Measurements from ENCODE around the gene TEX47. TPM values are rescaled to one million over a fixed set of nuclear protein-coding genes. Genes with fewer than 3 reads are reported as not detected.

Gene TEX47
- total RNA-seq, 1 experiment from 2014 or later, result not detected

DNA sequence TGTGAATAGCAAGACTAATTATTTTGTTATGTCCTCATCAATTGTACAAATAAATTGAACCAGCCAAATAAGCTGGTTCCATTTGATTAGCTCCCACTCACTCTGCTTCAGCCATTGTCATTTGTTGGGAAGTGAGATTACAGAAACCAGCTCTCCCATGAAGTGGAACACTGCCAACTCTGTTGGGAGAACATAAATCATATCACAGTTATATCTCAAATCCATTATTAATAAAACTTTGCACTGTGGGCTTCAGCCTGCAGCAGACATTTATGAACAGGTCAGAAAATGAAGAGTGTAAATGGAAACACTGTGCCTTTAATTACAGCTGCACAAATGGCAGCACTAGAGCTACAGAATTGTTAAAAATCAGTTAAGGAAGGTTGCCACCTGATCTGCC is 46.7 kb upstream of the TEX47 start:
- Mint-ChIP-seq H3K9me3 (no peaks in the 10 kb centered on the region), H3K36me3 (no peaks in the 10 kb centered on the region), H3K4me1 (no peaks in the 10 kb centered on the region), H3K27ac (no peak overlapping the region), H3K27me3 (ENCODE audit: low read depth) (no peaks in the 10 kb centered on the region), H3K4me3 (no peak overlapping the region)
- ChIA-PET POLR2A (no interaction called here), CTCF (no interaction called here)
- TF ChIP-seq, protein P1, sequence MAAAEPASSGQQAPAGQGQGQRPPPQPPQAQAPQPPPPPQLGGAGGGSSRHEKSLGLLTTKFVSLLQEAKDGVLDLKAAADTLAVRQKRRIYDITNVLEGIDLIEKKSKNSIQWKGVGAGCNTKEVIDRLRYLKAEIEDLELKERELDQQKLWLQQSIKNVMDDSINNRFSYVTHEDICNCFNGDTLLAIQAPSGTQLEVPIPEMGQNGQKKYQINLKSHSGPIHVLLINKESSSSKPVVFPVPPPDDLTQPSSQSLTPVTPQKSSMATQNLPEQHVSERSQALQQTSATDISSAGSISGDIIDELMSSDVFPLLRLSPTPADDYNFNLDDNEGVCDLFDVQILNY (CRISPR knock-in tag; IDR thresholded peaks at IDR 0.05), result no peak
- no peak for TF ChIP-seq ATF1 (CRISPR knock-in tag; IDR thresholded peaks at IDR 0.05)
- no peak for TF ChIP-seq FOXP1 (CRISPR knock-in tag; IDR thresholded peaks at IDR 0.05; ENCODE audit: borderline replicate concordance)
- no peak for TF ChIP-seq ZNF138 (CRISPR knock-in tag; conservative IDR thresholded peaks at IDR 0.05)
- no peak for TF ChIP-seq RELA (CRISPR knock-in tag; IDR thresholded peaks at IDR 0.05; ENCODE audit: borderline replicate concordance)
- TF ChIP-seq, protein P2, sequence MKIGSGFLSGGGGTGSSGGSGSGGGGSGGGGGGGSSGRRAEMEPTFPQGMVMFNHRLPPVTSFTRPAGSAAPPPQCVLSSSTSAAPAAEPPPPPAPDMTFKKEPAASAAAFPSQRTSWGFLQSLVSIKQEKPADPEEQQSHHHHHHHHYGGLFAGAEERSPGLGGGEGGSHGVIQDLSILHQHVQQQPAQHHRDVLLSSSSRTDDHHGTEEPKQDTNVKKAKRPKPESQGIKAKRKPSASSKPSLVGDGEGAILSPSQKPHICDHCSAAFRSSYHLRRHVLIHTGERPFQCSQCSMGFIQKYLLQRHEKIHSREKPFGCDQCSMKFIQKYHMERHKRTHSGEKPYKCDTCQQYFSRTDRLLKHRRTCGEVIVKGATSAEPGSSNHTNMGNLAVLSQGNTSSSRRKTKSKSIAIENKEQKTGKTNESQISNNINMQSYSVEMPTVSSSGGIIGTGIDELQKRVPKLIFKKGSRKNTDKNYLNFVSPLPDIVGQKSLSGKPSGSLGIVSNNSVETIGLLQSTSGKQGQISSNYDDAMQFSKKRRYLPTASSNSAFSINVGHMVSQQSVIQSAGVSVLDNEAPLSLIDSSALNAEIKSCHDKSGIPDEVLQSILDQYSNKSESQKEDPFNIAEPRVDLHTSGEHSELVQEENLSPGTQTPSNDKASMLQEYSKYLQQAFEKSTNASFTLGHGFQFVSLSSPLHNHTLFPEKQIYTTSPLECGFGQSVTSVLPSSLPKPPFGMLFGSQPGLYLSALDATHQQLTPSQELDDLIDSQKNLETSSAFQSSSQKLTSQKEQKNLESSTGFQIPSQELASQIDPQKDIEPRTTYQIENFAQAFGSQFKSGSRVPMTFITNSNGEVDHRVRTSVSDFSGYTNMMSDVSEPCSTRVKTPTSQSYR (CRISPR knock-in tag; IDR thresholded peaks at IDR 0.05), result no peak
- DNase-seq (ENCODE audit: low spot score) (no peak), ATAC-seq (no peak)

- CTCF ChIA-PET, result interaction anchor here (0.6 to 2.2 kb wide), 17 partner anchors 8 to 945 kb away, joined by 3 to 21 read pairs (median 4); partner anchors contain the start of gene ZNF804B
- Mint-ChIP-seq H3K9me3 (no peaks in the 10 kb centered on the region), H3K36me3 (no peaks in the 10 kb centered on the region)
Observed at GRCh38 chr7:88835147-88835728, 39.7 kb upstream of the TEX47 start.

GRCh38 chr7:88826222-88826621 is 30.7 kb upstream of the TEX47 start:
- Mint-ChIP-seq H3K27me3 (ENCODE audit: low read depth) (no peaks in the 10 kb centered on the region), H3K9me3 (peaks cover 14% of the 10 kb centered on the region), H3K36me3 (no peaks in the 10 kb centered on the region; the same call in 1 of the 2 replicates), H3K4me1 (no peaks in the 10 kb centered on the region), H3K4me3 (no peak overlapping the region), H3K27ac (no peak overlapping the region)
- no peak for DNase-seq (ENCODE audit: low spot score)
- ATAC-seq, result no peak
- CTCF ChIA-PET, result no interaction called here
- TF ChIP-seq TP53 (CRISPR knock-in tag; IDR thresholded peaks at IDR 0.05) (no peak), ZNF263 (CRISPR knock-in tag; IDR thresholded peaks at IDR 0.05; ENCODE audit: low read depth) (no peak), JAZF1 (CRISPR knock-in tag; IDR thresholded peaks at IDR 0.05) (no peak), ZNF423 (CRISPR knock-in tag; IDR thresholded peaks at IDR 0.05) (no peak), PRRX2 (CRISPR knock-in tag; IDR thresholded peaks at IDR 0.05) (no peak), RELA (CRISPR knock-in tag; IDR thresholded peaks at IDR 0.05; ENCODE audit: borderline replicate concordance) (no peak)
- TF ChIP-seq, protein P3, sequence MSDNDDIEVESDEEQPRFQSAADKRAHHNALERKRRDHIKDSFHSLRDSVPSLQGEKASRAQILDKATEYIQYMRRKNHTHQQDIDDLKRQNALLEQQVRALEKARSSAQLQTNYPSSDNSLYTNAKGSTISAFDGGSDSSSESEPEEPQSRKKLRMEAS (CRISPR knock-in tag; IDR thresholded peaks at IDR 0.05), result no peak
- TF ChIP-seq, protein P2 (CRISPR knock-in tag; IDR thresholded peaks at IDR 0.05), result no peak
- TF ChIP-seq, protein P4, sequence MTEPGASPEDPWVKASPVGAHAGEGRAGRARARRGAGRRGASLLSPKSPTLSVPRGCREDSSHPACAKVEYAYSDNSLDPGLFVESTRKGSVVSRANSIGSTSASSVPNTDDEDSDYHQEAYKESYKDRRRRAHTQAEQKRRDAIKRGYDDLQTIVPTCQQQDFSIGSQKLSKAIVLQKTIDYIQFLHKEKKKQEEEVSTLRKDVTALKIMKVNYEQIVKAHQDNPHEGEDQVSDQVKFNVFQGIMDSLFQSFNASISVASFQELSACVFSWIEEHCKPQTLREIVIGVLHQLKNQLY (CRISPR knock-in tag; IDR thresholded peaks at IDR 0.05), result no peak
- TF ChIP-seq, protein P5, sequence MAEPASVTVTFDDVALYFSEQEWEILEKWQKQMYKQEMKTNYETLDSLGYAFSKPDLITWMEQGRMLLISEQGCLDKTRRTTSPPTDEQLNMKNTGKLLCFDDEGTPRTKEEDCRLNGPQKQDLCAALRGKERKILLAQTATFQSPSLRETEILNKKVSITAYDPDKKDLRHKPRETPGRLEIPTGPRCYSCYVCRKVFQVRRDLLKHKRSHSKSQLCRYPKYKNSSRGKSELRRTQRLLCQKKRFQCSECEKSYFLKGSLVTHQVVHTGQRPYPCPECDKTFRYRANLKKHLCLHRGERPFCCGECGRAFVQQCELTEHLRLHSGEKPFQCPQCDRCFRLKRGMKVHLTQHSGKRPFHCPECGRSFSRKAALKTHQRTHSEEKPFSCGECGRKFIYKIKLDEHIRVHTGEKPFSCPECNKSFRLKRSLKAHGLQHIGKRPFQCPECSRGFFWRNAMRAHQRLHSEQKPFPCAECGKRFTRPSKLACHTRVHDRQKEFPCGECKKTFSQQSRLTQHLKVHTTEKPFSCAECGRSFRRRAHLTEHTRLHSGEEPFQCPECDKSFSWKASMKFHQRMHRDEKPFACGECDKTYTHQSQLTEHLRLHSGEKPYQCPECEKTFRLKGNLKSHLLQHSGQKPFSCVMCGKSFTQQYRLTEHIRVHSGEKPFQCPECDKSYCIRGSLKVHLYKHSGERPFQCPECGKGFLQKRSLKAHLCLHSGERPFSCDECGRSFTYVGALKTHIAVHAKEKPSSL (CRISPR knock-in tag; conservative IDR thresholded peaks at IDR 0.05), result no peak
- POLR2A ChIA-PET, result no interaction called here

More at GRCh38 chr7:88835147-88835728, 39.7 kb upstream of the TEX47 start:
- ATAC-seq (peak; percentile 68), DNase-seq (ENCODE audit: low spot score) (no peak)
- no peaks in the 10 kb centered on the region for H3K4me1 Mint-ChIP-seq
- H3K4me3 Mint-ChIP-seq, result no peak overlapping the region
- no peak overlapping the region for H3K27ac Mint-ChIP-seq
- POLR2A ChIA-PET, result no interaction called here
- H3K27me3 Mint-ChIP-seq (ENCODE audit: low read depth), result no peaks in the 10 kb centered on the region
- no peak for TF ChIP-seq ATF1 (CRISPR knock-in tag; IDR thresholded peaks at IDR 0.05)
- TF ChIP-seq, protein P6, sequence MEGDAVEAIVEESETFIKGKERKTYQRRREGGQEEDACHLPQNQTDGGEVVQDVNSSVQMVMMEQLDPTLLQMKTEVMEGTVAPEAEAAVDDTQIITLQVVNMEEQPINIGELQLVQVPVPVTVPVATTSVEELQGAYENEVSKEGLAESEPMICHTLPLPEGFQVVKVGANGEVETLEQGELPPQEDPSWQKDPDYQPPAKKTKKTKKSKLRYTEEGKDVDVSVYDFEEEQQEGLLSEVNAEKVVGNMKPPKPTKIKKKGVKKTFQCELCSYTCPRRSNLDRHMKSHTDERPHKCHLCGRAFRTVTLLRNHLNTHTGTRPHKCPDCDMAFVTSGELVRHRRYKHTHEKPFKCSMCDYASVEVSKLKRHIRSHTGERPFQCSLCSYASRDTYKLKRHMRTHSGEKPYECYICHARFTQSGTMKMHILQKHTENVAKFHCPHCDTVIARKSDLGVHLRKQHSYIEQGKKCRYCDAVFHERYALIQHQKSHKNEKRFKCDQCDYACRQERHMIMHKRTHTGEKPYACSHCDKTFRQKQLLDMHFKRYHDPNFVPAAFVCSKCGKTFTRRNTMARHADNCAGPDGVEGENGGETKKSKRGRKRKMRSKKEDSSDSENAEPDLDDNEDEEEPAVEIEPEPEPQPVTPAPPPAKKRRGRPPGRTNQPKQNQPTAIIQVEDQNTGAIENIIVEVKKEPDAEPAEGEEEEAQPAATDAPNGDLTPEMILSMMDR (IDR thresholded peaks at IDR 0.05), result peak; percentile 30; the same call in 1 of the 2 replicates

Data from WTC11 (cell line).